ENCODE measurements around the gene UQCRHL. TPM values are rescaled to one million over a fixed set of nuclear protein-coding genes. Genes with fewer than 3 reads are reported as not detected.
"Not testable (repeated sequence)": the region's sequence is repeated elsewhere in the genome, so short reads cannot be mapped to it uniquely, and the experiment has no call there.

Gene UQCRHL
- total and polyA plus RNA-seq, 2 donors, result 4.0 to 9.0 TPM

DNA sequence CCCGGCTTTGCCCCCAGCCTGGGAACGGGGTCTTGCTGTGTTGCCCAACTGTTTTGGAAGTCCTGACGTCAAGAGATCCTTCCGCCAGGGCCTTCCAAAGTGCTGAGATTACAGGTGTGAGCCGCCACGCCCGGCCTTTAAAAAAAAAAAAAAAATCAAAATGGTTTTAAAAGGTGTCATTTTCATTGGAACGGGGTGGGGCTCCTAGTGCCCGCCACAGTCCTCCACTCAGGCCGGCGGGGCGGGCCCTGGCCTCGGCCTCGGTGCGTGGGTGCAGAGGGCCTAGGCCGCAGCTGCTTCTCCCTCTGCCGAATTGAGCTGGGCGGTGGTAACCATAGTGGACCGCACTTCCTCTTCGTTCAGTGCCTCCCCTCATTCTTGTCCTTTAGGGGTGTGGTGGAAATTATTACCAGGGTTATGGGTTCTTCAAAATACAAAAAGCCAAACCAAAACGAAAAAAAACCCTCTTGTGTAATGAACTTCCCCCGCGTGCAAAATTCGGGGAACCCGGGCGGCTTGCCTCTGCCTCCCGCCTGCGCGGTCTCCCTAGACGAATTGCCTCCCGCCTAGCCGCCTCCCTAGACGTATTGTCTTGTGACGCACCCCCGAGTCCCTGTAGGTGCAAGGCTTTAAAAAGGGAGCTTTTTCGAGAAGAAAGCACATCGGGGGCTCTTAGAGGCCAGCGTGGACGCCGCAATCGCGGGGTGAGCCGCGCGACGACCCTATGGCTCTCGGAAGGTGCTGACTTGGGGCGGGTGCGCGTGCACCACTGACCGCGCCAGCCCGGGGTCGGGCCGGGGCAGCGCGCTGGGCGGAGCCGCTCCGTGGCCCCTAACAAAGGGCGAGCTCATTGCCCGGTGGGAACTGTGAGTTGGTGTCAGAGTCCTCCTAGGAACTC is 29.6 kb upstream of the UQCRHL start:
- WGBS, result 21% methylated on average over 62 of the region's 62 CpGs
- peak overlapping the region; percentile 23 to 42 for H3K4me3 ChIP-seq (ENCODE audit: low read length in 2 of 2)
- H3K27ac ChIP-seq (ENCODE audit: low read depth in 1 of 2, low read length in 1 of 2), result peak overlapping the region; percentile 67 to 74
- DNase-seq (ENCODE audit: low read depth in 6 of 9, low spot score in 9 of 9), result peak in 4 of 9 donors; percentile 14 to 60 (median 32)
- peaks cover 0 to 7% of the 10 kb centered on the region in 2 donors for H3K9me3 ChIP-seq (ENCODE audit: control insufficient read depth in 2 of 2, insufficient read depth in 1 of 2, low read length in 1 of 2)
- H3K36me3 ChIP-seq (ENCODE audit: control insufficient read depth in 2 of 2, insufficient read depth in 2 of 2, low read length in 1 of 2), result no peaks in the 10 kb centered on the region
- peaks cover 9 to 23% of the 10 kb centered on the region in 2 donors for H3K4me1 ChIP-seq (ENCODE audit: control insufficient read depth in 2 of 2, insufficient read depth in 2 of 2, low read length in 2 of 2)
- peaks cover 0 to 12% of the 10 kb centered on the region in 2 donors for H3K27me3 ChIP-seq (ENCODE audit: control insufficient read depth in 2 of 2, insufficient read depth in 1 of 2, low read length in 1 of 2)

- not testable (repeated sequence) for H3K36me3 ChIP-seq (ENCODE audit: control insufficient read depth in 2 of 2, insufficient read depth in 2 of 2, low read length in 1 of 2)
Measured at GRCh38 chr1:15836511-15836771, 29.0 kb upstream of the UQCRHL start.

DNA sequence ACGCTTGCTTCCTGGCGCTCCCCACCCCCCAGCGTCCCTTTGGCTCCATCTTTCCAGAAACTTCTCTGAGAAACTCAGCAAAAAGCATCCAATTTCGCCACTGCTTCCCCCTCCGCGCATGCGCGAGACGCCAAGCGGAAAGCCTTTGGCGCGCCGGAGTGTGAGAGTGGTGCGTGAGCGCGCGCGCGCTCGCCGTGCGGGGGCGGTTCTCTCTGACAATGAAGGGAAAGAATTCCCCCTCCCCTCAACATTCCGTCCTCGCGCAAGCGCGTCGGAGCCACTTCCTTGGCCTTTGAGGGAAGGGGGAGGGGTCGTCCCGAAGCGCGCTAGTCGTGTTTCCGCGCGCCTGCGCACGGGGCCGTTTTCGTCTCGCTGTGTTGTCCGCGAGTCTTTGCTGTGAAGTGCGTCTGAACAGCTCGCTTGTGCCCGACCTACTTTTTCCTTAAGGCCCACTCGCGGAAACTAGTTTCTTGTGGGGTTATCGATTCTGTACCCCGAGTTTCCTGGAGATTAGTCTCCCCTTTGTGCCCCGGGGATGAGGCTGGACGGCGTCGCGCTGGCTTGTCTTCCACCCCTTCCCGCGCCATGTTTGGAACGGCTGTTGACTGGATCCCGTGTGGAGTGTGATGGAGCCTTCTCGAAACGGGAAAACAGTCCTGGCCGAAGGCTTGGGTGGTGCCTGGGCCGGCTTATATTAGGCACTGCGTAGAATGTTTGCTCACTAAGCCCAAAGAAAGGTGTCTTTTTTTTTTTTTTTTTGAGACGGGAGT is 28.5 kb upstream of the UQCRHL start:
- H3K27ac ChIP-seq (ENCODE audit: low read depth in 1 of 2, low read length in 1 of 2), result peak overlapping the region; percentile 97 to 100
- H3K27me3 ChIP-seq (ENCODE audit: control insufficient read depth in 2 of 2, insufficient read depth in 1 of 2, low read length in 1 of 2), result peaks cover 0 to 12% of the 10 kb centered on the region in 2 donors
- H3K9me3 ChIP-seq (ENCODE audit: control insufficient read depth in 2 of 2, insufficient read depth in 1 of 2, low read length in 1 of 2), result peaks cover 0 to 7% of the 10 kb centered on the region in 2 donors
- DNase-seq (ENCODE audit: low read depth in 6 of 9, low spot score in 9 of 9), result peak; percentile 96 to 100 (median 100)
- peak overlapping the region; percentile 57 to 76 for H3K4me3 ChIP-seq (ENCODE audit: low read length in 2 of 2)
- H3K4me1 ChIP-seq (ENCODE audit: control insufficient read depth in 2 of 2, insufficient read depth in 2 of 2, low read length in 2 of 2), result peaks cover 12 to 23% of the 10 kb centered on the region in 2 donors
- H3K36me3 ChIP-seq (ENCODE audit: control insufficient read depth in 2 of 2, insufficient read depth in 2 of 2, low read length in 1 of 2), result no peaks in the 10 kb centered on the region
- WGBS, result 5% methylated on average over 66 of the region's 66 CpGs

More at GRCh38 chr1:15836511-15836771, 29.0 kb upstream of the UQCRHL start:
- DNase-seq (ENCODE audit: low read depth in 6 of 9, low spot score in 9 of 9); H3K9me3 ChIP-seq (ENCODE audit: control insufficient read depth in 2 of 2, insufficient read depth in 1 of 2, low read length in 1 of 2): not testable (repeated sequence)
- Histone ChIP-seq H3K27me3 (ENCODE audit: control insufficient read depth in 2 of 2, insufficient read depth in 1 of 2, low read length in 1 of 2) (peaks cover 0 to 12% of the 10 kb centered on the region in 2 donors), H3K4me1 (ENCODE audit: control insufficient read depth in 2 of 2, insufficient read depth in 2 of 2, low read length in 2 of 2) (peaks cover 12 to 23% of the 10 kb centered on the region in 2 donors), H3K4me3 (ENCODE audit: low read length in 2 of 2) (peak overlapping the region; percentile 57 to 76), H3K27ac (ENCODE audit: low read depth in 1 of 2, low read length in 1 of 2) (peak overlapping the region; percentile 97 to 100)
- 86% methylated on average over 14 of the region's 14 CpGs for WGBS

DNA sequence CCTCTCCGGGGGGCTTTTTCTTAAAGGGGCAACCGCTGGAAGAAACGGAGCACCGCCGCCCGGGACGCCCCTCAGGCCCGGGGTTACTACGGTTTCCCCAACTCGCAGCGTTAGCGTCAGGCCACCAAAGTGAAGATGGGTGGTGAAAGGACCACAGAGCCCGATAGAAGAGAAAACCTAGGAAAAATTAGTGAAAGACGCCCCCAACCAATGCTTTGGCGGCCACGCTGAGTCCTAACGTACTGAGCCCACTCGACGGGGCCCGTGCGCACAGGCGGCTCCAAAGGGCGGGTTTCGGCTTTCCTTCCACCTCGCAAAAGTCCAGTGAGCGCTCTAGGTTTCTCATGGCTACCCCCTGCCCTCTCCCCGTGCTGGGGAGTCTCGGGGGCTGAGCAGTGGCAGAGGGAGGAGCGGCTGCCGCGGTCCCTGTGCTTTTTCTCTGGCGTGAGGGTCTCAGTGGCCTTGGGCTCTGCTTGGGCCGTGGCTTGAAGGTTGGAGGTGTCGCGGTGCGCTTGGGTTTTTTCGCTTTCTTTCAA is 27.8 kb upstream of the UQCRHL start:
- H3K4me1 ChIP-seq (ENCODE audit: control insufficient read depth in 2 of 2, insufficient read depth in 2 of 2, low read length in 2 of 2), result peaks cover 12 to 23% of the 10 kb centered on the region in 2 donors
- DNase-seq (ENCODE audit: low read depth in 6 of 9, low spot score in 9 of 9), result peak in 2 of 9 donors; percentile 53 to 64
- H3K4me3 ChIP-seq (ENCODE audit: low read length in 2 of 2), result peak overlapping the region; percentile 57 to 76
- under 1% methylated on average over 37 of the region's 37 CpGs for WGBS
- peaks cover 0 to 12% of the 10 kb centered on the region in 2 donors for H3K27me3 ChIP-seq (ENCODE audit: control insufficient read depth in 2 of 2, insufficient read depth in 1 of 2, low read length in 1 of 2)
- H3K9me3 ChIP-seq (ENCODE audit: control insufficient read depth in 2 of 2, insufficient read depth in 1 of 2, low read length in 1 of 2), result peaks cover 0 to 7% of the 10 kb centered on the region in 2 donors
- peak overlapping the region; percentile 97 to 100 for H3K27ac ChIP-seq (ENCODE audit: low read depth in 1 of 2, low read length in 1 of 2)
- H3K36me3 ChIP-seq (ENCODE audit: control insufficient read depth in 2 of 2, insufficient read depth in 2 of 2, low read length in 1 of 2), result no peaks in the 10 kb centered on the region

- peak; percentile 81 to 97 (median 90) for DNase-seq (ENCODE audit: low read depth in 6 of 9, low spot score in 9 of 9)
- Histone ChIP-seq H3K9me3 (ENCODE audit: control insufficient read depth in 2 of 2, insufficient read depth in 1 of 2, low read length in 1 of 2) (peaks cover 0 to 7% of the 10 kb centered on the region in 2 donors), H3K4me3 (ENCODE audit: low read length in 2 of 2) (peak overlapping the region; percentile 57 to 76), H3K27me3 (ENCODE audit: control insufficient read depth in 2 of 2, insufficient read depth in 1 of 2, low read length in 1 of 2) (peaks cover 0 to 12% of the 10 kb centered on the region in 2 donors), H3K27ac (ENCODE audit: low read depth in 1 of 2, low read length in 1 of 2) (peak overlapping the region; percentile 97 to 100), H3K36me3 (ENCODE audit: control insufficient read depth in 2 of 2, insufficient read depth in 2 of 2, low read length in 1 of 2) (no peaks in the 10 kb centered on the region), H3K4me1 (ENCODE audit: control insufficient read depth in 2 of 2, insufficient read depth in 2 of 2, low read length in 2 of 2) (peaks cover 12 to 23% of the 10 kb centered on the region in 2 donors)
- under 1% methylated on average over 77 of the region's 77 CpGs for WGBS
Measured at GRCh38 chr1:15834406-15835204, 27.2 kb upstream of the UQCRHL start.

DNA sequence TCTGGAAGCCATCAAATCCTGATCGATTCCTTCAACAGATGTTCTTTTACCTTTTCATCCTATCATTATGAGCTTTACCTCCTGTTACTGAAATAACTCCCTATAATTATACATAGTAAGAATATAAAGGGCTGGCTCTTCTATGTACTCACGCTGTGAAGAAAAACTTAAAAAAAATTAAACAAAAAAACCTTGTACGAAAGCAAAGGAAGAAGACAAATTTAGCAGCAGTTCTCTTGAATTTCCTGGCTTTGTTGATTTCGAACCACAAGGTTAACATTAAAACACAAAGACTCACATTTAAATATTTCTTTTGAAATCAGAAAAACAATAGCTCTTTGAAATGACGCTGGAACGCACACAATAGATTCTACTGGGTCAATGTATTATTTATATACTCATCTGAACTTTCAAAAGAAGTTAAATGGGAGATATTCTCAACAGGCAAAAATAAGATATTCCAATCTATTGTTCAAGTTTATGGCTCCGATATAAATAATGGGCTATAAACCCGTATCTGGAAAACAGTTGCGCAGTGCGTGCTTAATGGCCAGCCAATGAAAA is 26.5 kb upstream of the UQCRHL start:
- no peaks in the 10 kb centered on the region for H3K36me3 ChIP-seq (ENCODE audit: control insufficient read depth in 2 of 2, insufficient read depth in 2 of 2, low read length in 1 of 2)
- H3K9me3 ChIP-seq (ENCODE audit: control insufficient read depth in 2 of 2, insufficient read depth in 1 of 2, low read length in 1 of 2), result peaks cover 0 to 7% of the 10 kb centered on the region in 2 donors
- H3K4me1 ChIP-seq (ENCODE audit: control insufficient read depth in 2 of 2, insufficient read depth in 2 of 2, low read length in 2 of 2), result peaks cover 12 to 23% of the 10 kb centered on the region in 2 donors
- H3K27me3 ChIP-seq (ENCODE audit: control insufficient read depth in 2 of 2, insufficient read depth in 1 of 2, low read length in 1 of 2), result peaks cover 0 to 12% of the 10 kb centered on the region in 2 donors
- H3K27ac ChIP-seq (ENCODE audit: low read depth in 1 of 2, low read length in 1 of 2), result peak overlapping the region; percentile 97 to 100
- no peak for DNase-seq (ENCODE audit: low read depth in 6 of 9, low spot score in 9 of 9)
- 2% methylated on average over 10 of the region's 10 CpGs for WGBS
- peak overlapping the region; percentile 57 to 76 for H3K4me3 ChIP-seq (ENCODE audit: low read length in 2 of 2)

GRCh38 chr1:15833069-15833679 is 25.7 kb upstream of the UQCRHL start:
- 81% methylated on average over 24 of the region's 24 CpGs for WGBS
- Histone ChIP-seq H3K4me3 (ENCODE audit: low read length in 2 of 2) (peak overlapping the region; percentile 57 to 76), H3K36me3 (ENCODE audit: control insufficient read depth in 2 of 2, insufficient read depth in 2 of 2, low read length in 1 of 2) (no peaks in the 10 kb centered on the region), H3K27ac (ENCODE audit: low read depth in 1 of 2, low read length in 1 of 2) (peak overlapping the region; percentile 83 to 97), H3K9me3 (ENCODE audit: control insufficient read depth in 2 of 2, insufficient read depth in 1 of 2, low read length in 1 of 2) (peaks cover 0 to 7% of the 10 kb centered on the region in 2 donors), H3K4me1 (ENCODE audit: control insufficient read depth in 2 of 2, insufficient read depth in 2 of 2, low read length in 2 of 2) (peaks cover 12 to 23% of the 10 kb centered on the region in 2 donors), H3K27me3 (ENCODE audit: control insufficient read depth in 2 of 2, insufficient read depth in 1 of 2, low read length in 1 of 2) (peaks cover 0 to 12% of the 10 kb centered on the region in 2 donors)
- no peak for DNase-seq (ENCODE audit: low read depth in 6 of 9, low spot score in 9 of 9)

- no peak for DNase-seq (ENCODE audit: low read depth in 6 of 9, low spot score in 9 of 9)
- WGBS, result 85% methylated on average over 1 of the region's 1 CpG
- Histone ChIP-seq H3K4me3 (ENCODE audit: low read length in 2 of 2) (no peak overlapping the region), H3K27me3 (ENCODE audit: control insufficient read depth in 2 of 2, insufficient read depth in 1 of 2, low read length in 1 of 2) (no peaks in the 10 kb centered on the region), H3K9me3 (ENCODE audit: control insufficient read depth in 2 of 2, insufficient read depth in 1 of 2, low read length in 1 of 2) (peaks cover 0 to 7% of the 10 kb centered on the region in 2 donors), H3K27ac (ENCODE audit: low read depth in 1 of 2, low read length in 1 of 2) (no peak overlapping the region), H3K4me1 (ENCODE audit: control insufficient read depth in 2 of 2, insufficient read depth in 2 of 2, low read length in 2 of 2) (peaks cover 10 to 12% of the 10 kb centered on the region in 2 donors), H3K36me3 (ENCODE audit: control insufficient read depth in 2 of 2, insufficient read depth in 2 of 2, low read length in 1 of 2) (no peaks in the 10 kb centered on the region)
Measured at GRCh38 chr1:15830258-15830657, 22.8 kb upstream of the UQCRHL start.

Measured in thymus (tissue), 11 donors.